ENCODE measurements around the gene SLC12A1.
A peak's percentile ranks its signal among the peaks of the same experiment; 100 is the strongest.

The SLC12A1 gene

DNA sequence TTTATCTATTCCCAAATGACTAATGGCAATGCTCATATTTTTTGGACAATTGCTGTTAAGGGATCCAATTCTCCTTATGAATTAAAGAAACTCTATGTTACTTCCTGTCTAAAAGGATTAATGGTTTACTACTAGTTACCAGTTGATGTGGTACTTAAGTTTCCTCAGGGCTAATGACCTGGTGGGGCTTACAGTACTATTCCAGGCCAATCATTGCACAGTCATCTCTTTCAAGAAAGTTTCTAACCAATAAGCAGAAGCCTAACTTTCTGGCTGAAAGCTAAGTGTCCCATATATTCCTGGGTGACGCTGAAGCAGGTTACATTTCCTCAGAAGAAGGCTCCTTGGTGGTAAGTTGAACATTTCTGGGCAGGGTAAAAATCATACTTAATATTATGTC, at the start of gene SLC12A1:
Gene SLC12A1, plus strand, starts transcription at position 322 of the 400 bp plus-strand sequence. CDS start 1,418 bp downstream, outside the sequence.
- DNase-seq, result no peak

DNA sequence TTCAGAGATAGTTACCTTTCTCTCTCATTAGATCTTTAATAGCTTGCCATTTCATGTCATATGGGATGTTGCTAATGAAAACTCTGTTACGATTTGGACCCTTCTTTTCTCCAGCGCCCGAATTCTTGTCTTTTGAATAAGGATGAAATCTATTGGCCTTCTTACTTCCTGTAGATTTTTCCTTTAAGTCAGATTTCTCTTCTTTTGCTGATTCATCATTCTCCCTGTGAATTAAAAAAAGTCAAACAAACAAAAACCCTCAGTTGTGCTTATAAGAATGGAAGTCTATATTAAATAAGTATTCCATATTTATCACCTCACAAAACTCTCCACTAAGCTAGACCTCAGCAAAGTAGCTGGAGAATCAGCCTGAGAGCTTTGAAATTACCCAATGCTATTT, 37.5 kb upstream of the SLC12A1 start:
- no peak for DNase-seq

DNA sequence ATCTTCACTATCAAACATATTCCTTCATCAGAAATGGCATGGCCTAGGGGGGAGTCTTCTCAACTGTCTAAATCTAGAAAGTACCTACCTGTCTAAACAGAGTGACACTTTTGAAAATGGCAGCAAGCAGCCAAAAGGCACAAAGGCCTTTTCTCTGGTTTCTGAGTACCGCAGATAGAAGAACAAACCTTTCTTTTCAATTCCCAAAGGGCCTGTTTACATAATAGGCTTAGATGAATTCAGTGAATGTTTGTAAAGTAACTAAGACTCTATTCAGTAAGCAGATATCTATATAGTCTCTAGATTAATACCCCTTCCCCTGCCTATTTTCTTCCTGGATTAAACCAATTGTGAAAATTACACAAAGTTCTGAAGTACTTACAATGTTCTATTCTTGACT, 35.1 kb upstream of the SLC12A1 start:
- no peak for DNase-seq

DNA sequence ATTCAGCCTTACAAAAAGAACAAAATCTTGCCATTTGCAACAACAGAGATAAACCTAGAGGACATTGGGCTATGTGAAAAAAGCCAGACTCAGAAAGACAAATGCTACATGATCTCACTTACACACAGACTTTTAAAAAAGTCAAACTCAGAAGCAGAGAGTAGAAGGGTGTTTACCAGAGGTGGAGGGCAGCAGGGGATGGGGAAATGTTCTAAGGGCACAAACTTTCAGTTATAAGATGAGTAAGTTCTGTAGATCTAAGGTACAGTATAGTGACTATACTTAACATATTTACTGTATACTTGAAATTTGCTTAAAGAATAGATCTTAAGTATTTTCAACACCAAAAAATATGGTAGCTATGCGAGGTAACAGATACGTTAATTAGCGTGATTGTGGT, 31.0 kb upstream of the SLC12A1 start:
- DNase-seq, result no peak

DNA sequence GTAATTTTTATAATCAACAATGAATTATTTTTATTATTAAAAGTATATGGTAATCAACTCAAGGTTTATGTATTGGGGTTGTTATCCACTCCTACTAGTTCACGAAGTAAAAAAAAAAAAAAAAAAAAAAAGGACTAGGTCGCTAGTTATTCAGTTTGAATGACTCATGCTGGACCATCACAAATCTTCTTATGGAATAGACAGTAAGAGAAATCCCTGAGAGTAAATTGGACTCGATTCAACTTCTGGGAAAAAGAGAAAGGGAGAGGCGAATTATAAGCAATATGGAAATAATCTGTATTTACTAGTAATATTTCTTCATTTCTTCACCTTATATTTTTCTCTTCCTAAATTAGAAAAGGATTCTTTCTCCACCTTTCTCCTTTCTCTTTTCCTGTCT, 30.0 kb upstream of the SLC12A1 start:
- no peak for DNase-seq

DNA sequence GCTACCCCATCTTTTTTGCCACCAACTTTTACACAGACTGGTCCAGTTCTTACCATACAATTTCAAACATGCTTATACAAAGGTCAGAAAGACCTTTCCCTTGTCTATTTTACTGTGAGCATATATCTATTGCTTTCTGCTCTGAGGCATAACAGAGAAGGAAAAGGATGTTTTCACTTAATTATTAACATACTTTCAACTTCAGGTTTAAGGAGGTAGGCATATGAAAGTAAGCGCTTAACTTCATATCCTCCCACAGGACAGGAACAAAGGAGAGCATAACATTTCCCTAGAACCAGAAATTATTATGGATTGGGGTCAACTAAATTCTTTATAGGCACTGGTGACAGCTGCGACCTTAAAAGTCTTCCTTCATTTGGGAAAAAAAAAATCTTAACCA, 29.1 kb upstream of the SLC12A1 start:
- no peak for DNase-seq

DNA sequence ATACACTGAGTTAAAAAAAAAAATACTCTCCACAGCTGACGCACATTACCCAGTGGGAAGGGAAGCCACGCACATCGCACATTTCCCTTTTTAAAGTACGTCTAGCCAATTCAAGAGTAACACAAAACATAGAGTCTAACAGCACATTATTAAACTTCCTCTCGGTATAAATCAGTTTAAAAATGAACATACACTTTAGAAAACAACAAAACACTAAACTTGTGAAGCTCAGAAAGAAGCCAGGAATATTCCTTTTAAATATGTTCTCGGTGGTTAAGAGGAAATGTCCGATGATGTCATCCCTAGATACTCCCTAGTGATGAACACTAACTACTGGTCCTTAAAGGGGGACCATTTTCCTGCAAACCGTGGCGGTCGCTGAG, 28.7 kb upstream of the SLC12A1 start:
- peak; percentile 55 for DNase-seq

DNA sequence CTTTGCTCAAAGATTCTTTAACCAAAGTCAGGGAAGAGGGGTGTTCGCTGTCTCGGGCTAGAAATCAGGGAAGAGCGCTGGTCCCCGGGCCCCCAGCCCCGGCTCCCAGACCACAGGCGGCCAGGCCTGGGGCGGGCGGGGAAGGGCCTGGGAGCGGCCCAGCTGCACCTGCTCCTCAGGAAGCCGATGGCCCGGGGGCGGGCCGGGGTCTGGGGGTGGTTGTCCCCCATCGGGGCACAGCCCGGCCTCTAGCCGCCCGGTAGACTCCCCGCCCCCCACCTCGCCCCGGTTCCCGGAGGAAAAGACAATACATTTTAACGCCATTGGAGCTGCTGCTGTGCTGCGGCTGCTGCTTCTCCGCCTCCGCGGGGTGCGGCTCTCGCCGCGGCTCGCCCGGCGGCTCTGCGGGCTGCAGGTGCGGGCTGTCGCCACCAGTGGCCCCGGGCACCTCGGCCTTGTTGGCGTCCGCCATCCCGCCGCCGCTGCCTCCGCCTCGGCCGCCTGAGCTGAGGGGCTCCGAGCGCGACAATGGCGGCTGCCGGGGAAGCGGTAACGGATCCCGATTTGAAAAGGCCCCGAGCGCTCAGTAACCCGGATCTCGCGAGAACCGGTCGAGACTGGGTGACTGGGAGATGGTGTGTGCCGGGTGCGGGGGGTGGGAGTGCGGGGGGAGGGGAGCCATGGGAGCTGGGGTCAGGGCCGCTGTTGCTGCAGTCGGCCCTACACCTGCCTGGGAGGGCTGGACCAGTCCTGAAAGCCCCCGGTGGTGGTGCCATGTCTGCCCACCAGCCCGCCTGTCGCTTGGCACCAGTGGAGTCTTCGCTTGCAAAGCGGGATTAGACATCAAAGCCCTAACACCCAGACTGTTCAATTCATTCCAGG, 28.1 kb upstream of the SLC12A1 start, which contains the start of gene MYEF2:
Gene MYEF2, minus strand, starts transcription at position 530 of the 882 bp plus-strand sequence. Its CDS starts 58 bp downstream, at position 472.
- DNase-seq, result peak; percentile 85

DNA sequence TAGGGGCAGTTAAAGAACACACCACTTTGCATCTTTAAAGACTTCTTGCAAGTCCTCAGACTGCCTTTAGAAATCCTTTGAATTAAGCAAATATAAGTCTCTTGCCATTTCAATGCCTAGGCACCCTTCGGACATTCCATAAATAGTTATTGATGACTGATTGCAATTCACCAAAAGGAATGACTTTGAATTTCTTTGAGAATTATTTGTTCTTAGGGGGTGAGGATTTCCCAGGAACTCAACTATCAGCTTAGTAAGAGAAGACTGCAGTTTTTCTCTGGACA, 27.5 kb upstream of the SLC12A1 start:
- DNase-seq, result no peak

DNA sequence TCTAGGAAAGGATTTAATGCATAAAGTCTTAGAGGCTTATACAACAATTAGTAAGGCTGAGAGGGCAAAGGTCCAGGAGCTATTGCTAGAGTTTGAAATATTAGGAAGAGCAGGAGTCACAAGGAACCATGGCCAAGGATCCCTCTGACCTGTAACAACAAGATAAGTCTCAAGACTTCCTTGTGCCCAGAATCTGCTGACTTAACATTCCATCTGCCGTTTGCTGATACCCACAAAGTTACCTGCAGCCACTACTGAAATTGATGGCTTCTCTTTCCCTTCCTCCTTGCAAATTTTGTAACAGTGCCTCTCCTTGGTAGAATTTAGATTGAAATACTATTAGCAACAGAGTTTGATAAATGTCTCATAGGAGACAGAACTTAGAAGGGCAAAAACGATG, 23.4 kb upstream of the SLC12A1 start:
- DNase-seq, result no peak

DNA sequence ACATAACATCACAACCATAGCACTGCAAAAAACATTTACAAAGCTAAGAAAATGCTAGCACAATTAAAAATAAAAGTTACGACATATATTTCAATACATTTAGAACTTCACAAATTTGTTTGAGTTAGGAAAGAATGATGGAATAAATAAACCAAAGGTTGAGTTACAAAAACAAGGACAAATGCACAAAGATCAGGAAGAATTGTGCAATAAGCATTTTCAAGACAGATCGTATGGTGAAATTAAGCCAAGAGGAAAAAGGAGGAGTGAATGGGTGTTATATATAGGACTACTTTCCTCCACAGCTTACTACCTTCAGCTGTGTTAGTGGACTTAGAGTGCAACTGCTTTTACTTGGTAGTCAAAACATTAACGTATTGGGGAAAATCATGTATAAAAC, 20.6 kb upstream of the SLC12A1 start:
- no peak for DNase-seq

DNA sequence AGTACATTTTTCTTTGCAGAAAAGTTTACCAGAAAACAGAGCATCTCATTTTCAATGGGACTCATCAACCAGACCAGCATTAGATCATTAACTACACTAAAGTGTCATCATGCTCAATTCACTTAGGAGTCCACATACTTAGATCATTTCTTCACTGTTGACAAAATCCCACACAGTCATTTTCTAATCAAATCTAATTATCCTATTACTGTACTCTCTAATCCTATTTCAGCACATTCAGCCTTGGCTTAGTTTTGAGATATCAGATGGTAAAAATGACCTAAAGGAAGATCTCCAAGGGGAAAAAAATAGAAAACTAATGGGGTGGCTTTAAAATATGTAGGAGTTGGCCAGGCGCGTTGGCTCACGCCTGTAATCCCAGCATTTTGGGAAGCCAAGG, 19.8 kb upstream of the SLC12A1 start:
- no peak for DNase-seq

DNA sequence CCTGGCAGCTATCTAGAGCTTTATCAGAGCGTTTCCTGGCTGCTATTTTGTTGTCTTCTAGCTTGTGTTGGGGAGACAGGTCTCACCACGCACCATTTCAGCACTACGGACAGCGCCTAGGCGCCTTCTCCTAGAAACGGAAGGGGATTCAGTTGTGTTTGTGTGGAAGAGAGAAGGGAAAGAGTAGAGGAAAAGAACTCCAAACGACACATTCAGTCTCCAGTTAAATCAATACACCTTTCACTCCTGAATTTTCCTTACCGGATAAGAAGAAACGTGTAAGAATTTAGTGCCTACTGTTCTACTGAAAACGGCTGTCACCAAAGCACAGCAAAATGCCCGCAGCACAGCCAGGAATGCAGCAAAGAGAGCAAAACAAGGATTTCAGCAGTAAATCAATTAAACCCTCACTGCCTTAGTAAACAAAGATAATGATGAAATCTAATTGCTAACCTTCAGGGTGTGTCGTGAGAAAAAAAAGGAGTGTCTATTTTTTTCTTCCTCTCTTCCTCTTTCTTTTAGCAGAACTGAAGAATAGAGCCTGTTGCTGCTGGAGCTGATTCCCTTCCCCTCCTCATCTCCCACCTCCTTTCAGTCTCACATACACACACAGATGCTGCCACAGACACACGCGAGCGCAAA, 15.0 kb upstream of the SLC12A1 start:
- peak; percentile 65 for DNase-seq

DNA sequence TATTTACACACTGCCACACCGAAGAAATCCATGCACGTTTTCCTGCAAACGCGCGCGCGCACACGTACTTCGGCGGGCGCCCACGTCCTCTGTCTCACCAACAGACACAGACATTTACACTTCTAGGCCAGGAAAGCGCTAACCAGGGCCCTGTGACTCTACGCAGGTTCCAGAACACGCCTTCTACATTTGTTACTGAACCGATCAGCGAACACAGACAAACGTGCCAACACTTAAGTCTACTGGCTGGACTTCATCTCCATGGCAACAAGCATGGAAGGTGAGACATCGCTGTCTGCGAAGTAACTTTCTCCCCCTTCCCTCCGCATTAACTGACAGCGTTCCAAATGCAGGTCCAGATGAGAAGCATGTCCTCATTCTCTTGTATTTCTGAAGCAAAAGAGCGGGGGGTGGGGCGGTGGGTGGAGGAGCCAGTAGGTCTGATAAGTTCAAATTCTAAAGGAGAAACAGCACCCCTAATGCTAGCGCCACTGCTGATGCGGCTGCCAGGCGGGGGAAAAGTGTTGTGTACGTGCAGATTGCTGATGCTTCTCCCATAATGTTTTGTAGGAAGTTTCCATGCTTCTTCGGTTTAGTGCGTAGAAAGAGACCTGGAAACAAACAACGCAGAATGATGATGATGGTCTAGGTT, 14.4 kb upstream of the SLC12A1 start, which contains the start of gene CTXN2:
Gene CTXN2, plus strand, starts transcription at position 92 of the 652 bp plus-strand sequence. CDS start 9,636 bp downstream, outside the sequence.
- DNase-seq, result no peak

DNA sequence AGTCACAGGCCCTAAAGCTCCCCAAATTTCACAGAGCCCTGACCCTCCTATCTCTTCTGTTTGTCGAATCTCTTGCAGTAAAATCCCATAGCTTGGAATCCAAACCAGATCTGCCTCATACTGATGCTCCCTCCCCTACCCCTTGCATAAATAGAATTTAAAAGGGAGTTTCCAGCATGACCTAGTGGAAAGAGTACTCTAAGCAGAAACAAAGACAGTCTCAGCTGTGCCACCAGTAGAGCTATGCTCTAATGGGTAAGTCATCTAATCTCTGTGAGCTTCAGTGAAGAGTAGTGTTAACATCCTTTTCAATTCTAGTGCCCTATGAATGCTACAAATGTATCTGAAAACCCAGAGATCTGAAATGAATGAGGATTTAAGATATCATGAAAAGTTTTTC, 4.0 kb upstream of the SLC12A1 start:
- DNase-seq, result no peak

DNA sequence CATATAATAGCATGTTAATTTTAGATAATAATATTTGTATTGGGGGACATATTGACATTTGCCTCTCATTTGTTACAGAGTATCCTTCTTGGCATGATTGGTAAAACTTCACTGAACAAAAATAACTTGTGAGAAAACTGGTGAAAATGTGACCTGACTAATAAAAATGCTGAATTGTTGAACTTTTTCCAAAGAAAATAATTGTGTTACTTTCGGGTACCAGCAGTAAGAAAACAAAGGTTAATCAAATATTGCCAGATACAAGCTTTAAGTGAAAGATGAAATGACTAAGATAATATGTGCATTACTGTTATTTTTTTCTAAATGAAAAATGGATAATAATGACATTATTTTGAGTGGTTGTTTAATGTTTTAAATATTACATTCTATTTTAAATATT, 15.2 kb downstream of the SLC12A1 start:
- DNase-seq, result no peak

DNA sequence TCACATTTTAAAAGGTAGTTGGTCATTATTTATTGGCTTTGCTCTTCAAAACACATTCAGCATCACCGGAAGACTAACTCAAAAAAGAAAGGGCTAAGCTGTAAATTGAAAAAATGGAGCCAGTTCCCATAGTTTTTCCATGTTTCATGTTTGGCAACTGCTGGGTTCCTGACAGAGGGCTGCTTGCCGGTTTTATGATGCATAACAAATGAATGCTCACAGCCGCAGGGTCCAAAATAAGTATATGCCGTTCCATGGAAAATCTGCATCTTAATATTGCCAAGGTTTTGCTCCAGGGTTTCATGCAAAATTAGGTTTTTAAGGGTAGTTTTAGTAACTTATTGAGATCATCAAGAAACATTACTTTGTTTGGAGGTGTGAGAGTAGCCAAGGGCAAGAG, 15.8 kb downstream of the SLC12A1 start:
- DNase-seq, result no peak

DNA sequence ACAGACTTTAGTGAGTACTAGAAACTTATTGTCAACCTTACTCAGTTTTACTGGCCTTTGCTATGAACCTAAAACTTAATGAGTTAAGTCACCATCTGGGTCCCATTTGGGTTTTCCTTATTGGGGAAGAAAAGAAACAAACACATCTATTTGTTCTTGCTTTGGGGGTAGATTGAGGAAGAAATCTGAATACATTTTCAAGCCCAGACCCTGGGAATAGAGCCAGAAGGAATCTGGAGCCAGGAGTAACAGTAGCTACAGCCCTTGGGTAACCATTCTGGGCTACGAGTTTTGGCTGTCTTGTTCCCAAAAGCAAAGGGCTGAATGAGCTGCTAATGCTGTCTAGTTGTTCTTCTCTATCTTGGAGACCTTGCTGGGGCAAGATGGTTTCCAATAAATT, 16.5 kb downstream of the SLC12A1 start:
- no peak for DNase-seq

DNA sequence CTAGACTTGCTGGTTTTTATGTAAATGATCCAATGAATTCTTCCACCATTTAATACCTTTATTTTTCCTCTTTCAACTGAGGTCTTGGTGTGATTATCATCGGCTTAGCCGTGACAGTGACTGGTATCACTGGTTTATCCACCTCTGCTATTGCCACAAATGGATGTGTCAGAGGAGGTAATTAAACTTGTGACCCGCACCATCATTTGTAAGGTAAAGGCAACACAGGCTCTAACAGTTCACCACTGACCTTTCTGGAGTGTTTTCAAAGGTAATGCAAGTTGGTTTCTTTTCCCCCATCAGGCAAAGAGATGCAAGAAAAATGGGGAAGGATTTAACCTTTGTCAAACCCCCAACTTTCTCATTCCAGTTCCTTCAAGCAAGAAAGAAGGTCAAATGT, 19.7 kb downstream of the SLC12A1 start:
- DNase-seq, result no peak

DNA sequence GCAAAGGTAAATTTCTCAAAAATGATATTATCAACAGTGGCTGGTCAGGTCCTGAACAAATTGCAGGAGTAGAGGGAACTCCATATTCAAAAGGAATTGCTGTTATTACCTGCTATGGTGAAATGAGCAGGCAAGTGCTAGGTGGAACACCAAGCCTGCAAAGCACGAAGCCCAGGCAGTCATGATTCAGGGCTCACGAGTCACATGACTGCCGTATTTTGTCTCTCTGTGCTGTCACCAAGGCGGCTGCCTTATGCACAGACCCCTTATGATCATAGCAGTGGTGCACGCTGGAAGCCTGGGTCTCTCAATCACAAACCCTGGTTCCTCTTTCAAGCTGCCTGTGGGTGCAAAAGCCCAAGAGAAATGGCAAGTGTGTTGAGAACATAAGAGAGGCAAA, 24.4 kb downstream of the SLC12A1 start:
- no peak for DNase-seq

DNA sequence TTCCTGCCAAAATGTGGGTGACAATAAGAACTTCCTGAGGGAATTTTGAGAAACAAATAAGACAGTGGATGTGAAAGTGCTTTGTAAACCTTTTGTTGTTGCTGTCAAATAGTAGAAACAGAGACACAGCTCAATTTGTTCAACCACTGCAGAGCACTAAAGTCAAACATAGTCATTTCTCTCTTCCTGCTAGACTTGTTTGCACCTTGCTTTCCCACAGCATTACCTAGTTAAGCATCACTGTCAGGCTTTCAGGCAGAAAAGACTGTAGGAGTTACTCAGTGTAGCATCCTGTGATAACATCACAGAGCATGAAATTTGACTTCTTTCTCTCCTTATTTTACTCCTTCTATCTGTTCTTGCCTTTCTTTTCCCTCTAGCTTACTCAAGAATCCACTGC, 27.1 kb downstream of the SLC12A1 start:
- no peak for DNase-seq

DNA sequence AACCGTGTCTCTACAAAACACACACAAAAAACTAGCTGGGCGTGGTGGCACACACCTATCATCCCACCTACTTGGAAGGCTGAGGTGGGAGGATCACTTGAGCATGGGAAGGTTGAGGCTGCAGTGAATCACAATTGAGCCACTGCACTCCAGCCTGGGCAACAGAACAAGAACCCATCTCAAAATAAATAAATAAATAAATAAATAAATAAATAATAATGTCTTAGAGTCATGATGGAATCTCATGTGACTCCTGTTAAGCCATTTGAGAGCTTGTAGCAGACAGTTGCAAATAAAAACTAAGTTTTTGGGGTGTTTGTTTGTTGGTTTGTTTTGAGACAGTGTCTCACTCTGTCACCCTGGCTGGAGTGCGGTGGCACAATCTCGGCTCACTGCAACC, 33.2 kb downstream of the SLC12A1 start:
- no peak for DNase-seq

DNA sequence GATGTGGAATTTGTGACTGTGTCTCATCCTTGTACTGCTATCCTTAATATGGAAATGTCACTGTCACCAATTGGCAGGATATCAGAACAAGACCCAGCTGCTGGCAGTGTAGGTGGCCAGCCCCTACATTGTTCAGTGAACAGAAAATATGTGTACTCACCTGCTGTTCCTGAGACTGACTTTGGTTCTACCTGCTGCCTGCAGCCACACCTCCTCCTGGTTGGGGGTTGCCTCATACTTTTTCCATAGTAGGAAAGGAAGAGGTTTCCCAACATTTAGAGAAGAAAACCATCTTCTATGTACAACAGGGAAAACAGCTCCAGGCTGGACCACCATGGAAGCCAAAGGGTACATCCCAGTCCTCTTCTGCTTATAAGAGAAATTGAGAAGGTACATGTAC, 35.9 kb downstream of the SLC12A1 start:
- no peak for DNase-seq

DNA sequence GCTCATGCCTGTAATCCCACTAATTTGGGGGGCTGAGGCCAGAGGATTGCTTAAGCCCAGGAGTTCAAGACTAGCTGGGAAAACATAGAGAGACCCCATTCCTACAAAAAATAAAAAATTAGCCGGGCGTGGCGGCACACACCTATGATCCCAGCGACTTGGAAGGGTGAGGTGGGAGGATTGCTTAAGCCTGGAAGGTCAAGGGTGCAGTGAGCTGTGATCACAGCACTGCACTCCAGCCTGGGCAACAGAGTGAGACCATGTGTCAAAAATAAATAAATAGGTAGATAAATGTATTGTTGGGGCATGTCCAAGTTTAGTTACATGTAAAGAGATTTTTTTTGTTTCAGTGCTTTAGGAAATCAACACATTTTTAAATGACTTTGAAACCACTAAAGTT, 36.4 kb downstream of the SLC12A1 start:
- DNase-seq, result no peak
